Panc1 (cell line): ENCODE results near the gene BMP2K. TPM values are rescaled to one million over a fixed set of nuclear protein-coding genes. Genes with fewer than 3 reads are reported as not detected.

Source experiments
- ATAC-seq: fragments of 200-7000 bp; cut with Tn5 transposase; 2 replicates; pipeline ENCODE4 v1.9.1; 2020; ENCODE audit warnings: mild to moderate bottlenecking, moderate library complexity
- BruUV-seq: library from RNA; stranded (reverse); fragments of 400-500 nt; replicated peaks from 2 replicates; lab custom pipeline; 2021; lab: Mats Ljungman, UMichigan
- CTCF ChIA-PET: fragments of 300-600 bp; sonication (Branson Sonifier 250); formaldehyde crosslinking; loops from one replicate; lab custom pipeline; 2022; ENCODE audit warnings: antibody characterized with exemption; lab: Charles Lee
- POLR2A ChIA-PET: fragments of 300-600 bp; sonication (Branson Sonifier 250); formaldehyde crosslinking; loops from one replicate; lab custom pipeline; 2022; ENCODE audit warnings: antibody characterized with exemption; lab: Charles Lee
- DNase-seq: peaks from one replicate; pipeline ENCODE4 v3.0.0-alpha.2; 2010; ENCODE audit warnings: low read depth, low spot score
- H3K27ac ChIP-seq: 2 replicates; pipeline ENCODE4 v1.5.1; 2011; ENCODE audit warnings: mild to moderate bottlenecking, low read length, inconsistent platforms
- H3K27me3 ChIP-seq: fragments of 200-500 bp; sonication (Bioruptor generic); 2 replicates; pipeline ENCODE4 v1.6.0; 2014; ENCODE audit warnings: low read length, inconsistent platforms; ENCODE audit not compliant: control insufficient read depth, insufficient read depth
- H3K36me3 ChIP-seq: fragments of 200-500 bp; sonication (Bioruptor generic); 2 replicates; pipeline ENCODE4 v1.5.1; 2014; ENCODE audit warnings: inconsistent platforms, mild to moderate bottlenecking, low read length, moderate library complexity; ENCODE audit not compliant: control insufficient read depth, insufficient read depth
- H3K4me1 ChIP-seq: 2 replicates; pipeline ENCODE4 v1.5.1; 2011; ENCODE audit warnings: inconsistent platforms, mild to moderate bottlenecking, low read length, moderate library complexity; ENCODE audit not compliant: control insufficient read depth, insufficient read depth
- H3K4me3 ChIP-seq, 2 experiments: 2 replicates each; pipeline ENCODE4 v1.5.1; 2011 to 2012; ENCODE audit warnings: low read depth in 2 of 2, low read length in 2 of 2, mild to moderate bottlenecking in 2 of 2, inconsistent platforms in 1 of 2, moderate library complexity in 1 of 2
- H3K9me3 ChIP-seq: fragments of 200-500 bp; sonication (Bioruptor generic); 2 replicates; pipeline ENCODE4 v1.5.1; 2014; ENCODE audit warnings: low read depth, mild to moderate bottlenecking, inconsistent platforms, low read length, moderate library complexity; ENCODE audit not compliant: control insufficient read depth, insufficient read depth
- CTCF ChIP-seq: fragments of 450-650 bp; IDR thresholded peaks from 2 replicates; pipeline ENCODE4 v1.5.1; 2017; ENCODE audit warnings: mild to moderate bottlenecking
- POLR2AphosphoS5 ChIP-seq: IDR thresholded peaks from 2 replicates; pipeline ENCODE4 v1.6.1; 2012; ENCODE audit warnings: mild to moderate bottlenecking, low read depth, low read length, moderate library complexity
- REST ChIP-seq, 2 experiments: IDR thresholded peaks; 2 replicates each; pipeline ENCODE4 v1.6.1; 2011 to 2012; ENCODE audit warnings: low read depth in 2 of 2, control low read depth in 1 of 2, low read length in 1 of 2, mild to moderate bottlenecking in 1 of 2, moderate library complexity in 1 of 2; ENCODE audit not compliant: insufficient read depth in 1 of 2
- SIN3A ChIP-seq: IDR thresholded peaks from 2 replicates; pipeline ENCODE4 v1.6.1; 2012; ENCODE audit warnings: low read depth, mild to moderate bottlenecking, low read length, moderate library complexity, borderline replicate concordance; ENCODE audit not compliant: insufficient read depth
- TCF7L2 ChIP-seq: IDR thresholded peaks from 2 replicates; pipeline ENCODE4 v1.6.1; 2011; ENCODE audit warnings: mild to moderate bottlenecking, low read depth, low read length, inconsistent platforms
- in situ Hi-C: cut with HindIII; loops from 2 replicates; pipeline ENCODE4 v1.10.0; 2016; ENCODE audit warnings: low sequenced_read_pairs, low pct_unique_long_range_greater_than_20kb
- intact Hi-C: fragments of 100-400 bp; cut with micrococcal nuclease; formaldehyde crosslinking; loops from one replicate; pipeline ENCODE4 v1.10.0; 2022; ENCODE audit not compliant: unreplicated experiment
- total RNA-seq: library from RNA; stranded (reverse); gene quantifications from one replicate; pipeline ENCODE4 v1.2.1, GENCODE V29; 2021; ENCODE audit not compliant: unreplicated experiment

The BMP2K gene
- total RNA-seq, 1 experiment from 2014 or later = 23.3 TPM

GRCh38 chr4:78748381-78748780 is 27.8 kb upstream of the BMP2K start:
- TF ChIP-seq SIN3A (no peak), POLR2AphosphoS5 (no peak), REST (IDR thresholded peaks at IDR 0.05; ENCODE audit: insufficient read depth in 1 of 2, low read depth in 2 of 2, low read length in 1 of 2) (no peak), TCF7L2 (no peak), CTCF (no peak)
- Histone ChIP-seq H3K27me3 (no peaks in the 10 kb centered on the region), H3K9me3 (no peaks in the 10 kb centered on the region), H3K27ac (no peak overlapping the region), H3K36me3 (no peaks in the 10 kb centered on the region), H3K4me1 (no peaks in the 10 kb centered on the region), H3K4me3 (no peak overlapping the region)
- intact Hi-C loops (no loop called here), in situ Hi-C loops (no loop called here)
- ATAC-seq (no peak), DNase-seq (no peak)
- ChIA-PET CTCF (no interaction called here), POLR2A (no interaction called here)
- no TSS peak for BruUV-seq

- Histone ChIP-seq H3K4me3 (no peak overlapping the region), H3K9me3 (no peaks in the 10 kb centered on the region), H3K27me3 (no peaks in the 10 kb centered on the region), H3K36me3 (no peaks in the 10 kb centered on the region), H3K4me1 (no peaks in the 10 kb centered on the region), H3K27ac (no peak overlapping the region)
- TF ChIP-seq REST (IDR thresholded peaks at IDR 0.05; ENCODE audit: insufficient read depth in 1 of 2, low read depth in 2 of 2, low read length in 1 of 2) (no peak), TCF7L2 (no peak), SIN3A (no peak), CTCF (no peak), POLR2AphosphoS5 (no peak)
- BruUV-seq = no TSS peak
- DNase-seq (no peak), ATAC-seq (no peak)
- intact Hi-C loops (no loop called here), in situ Hi-C loops (no loop called here)
- ChIA-PET POLR2A (no interaction called here), CTCF (no interaction called here)
Observed at GRCh38 chr4:78749258-78749971, 26.7 kb upstream of the BMP2K start.
